Fibroblast of the aortic adventitia (primary cell): Measurements from ENCODE around the gene AURKAIP1. TPM values are rescaled to one million over a fixed set of nuclear protein-coding genes. Genes with fewer than 3 reads are reported as not detected.

Experiments
- DNase-seq: peaks from one replicate; pipeline ENCODE4 v3.0.0-alpha.2; 2010; ENCODE audit warnings: low read depth
- H3K4me3 ChIP-seq: 2 replicates; pipeline ENCODE4 v1.5.1; 2011; ENCODE audit warnings: low read depth, mild to moderate bottlenecking, control low read depth, low read length, moderate library complexity
- CTCF ChIP-seq: IDR thresholded peaks from 2 replicates; pipeline ENCODE4 v1.5.1; 2011; ENCODE audit warnings: mild to moderate bottlenecking, low read length, control low read depth, inconsistent platforms; ENCODE audit not compliant: insufficient read depth
- total RNA-seq: library from RNA; depleted of rRNA; stranded (reverse); fragments of >200 nt; gene quantifications from 2 replicates; pipeline ENCODE4 v1.2.3, GENCODE V29; 2012; ENCODE audit warnings: low replicate concordance

The AURKAIP1 gene
- total RNA-seq, 1 donor: 71.1 TPM

DNA sequence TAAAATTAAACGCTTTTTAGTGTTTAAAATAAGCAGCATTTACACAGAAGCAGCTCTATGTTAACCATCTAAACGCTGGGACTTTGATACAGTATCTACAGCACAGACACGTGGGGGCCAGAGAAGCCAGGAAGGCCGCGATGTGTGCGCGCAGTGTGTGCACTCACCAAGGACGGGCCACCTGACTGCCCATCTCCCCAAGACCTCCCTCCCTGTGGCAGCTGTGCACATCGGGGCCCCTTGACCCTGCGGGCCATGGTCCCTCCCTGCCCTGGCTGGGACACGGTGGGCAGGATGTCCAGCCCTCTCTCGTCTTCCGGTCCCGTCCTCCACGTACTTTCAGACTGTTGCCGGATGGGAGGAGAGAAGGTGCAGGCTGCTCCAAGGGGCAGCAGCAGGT lies 39.7 kb downstream of the AURKAIP1 start:
- H3K4me3 ChIP-seq: no peak overlapping the region
- TF ChIP-seq CTCF: no peak

DNA sequence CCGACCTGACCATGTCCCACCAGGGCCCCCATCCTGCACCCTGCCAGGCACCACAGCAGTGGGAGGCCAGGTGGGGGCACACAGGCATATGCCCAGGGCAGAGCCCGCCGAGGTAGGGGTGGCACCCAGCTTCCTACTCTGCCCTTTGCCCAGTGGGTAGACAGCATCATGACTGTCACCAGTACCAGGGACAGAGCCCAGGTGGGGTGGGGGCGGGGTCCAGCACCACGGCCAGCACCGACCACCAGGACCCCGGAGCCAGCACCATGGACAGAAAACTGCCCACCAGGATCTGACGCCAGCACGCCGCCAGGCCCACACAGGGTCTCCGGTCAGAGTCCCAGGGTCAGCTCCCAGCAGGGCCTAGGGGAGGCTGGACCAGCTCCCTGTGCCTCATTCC lies 40.2 kb downstream of the AURKAIP1 start:
- no peak for DNase-seq
- TF ChIP-seq CTCF: no peak

More for the DNA sequence above, 39.7 kb downstream of the AURKAIP1 start:
- no peak for DNase-seq

GRCh38 chr1:1333551-1334241 lies 41.3 kb downstream of the AURKAIP1 start:
- no peak for TF ChIP-seq CTCF
- no peak for DNase-seq
- H3K4me3 ChIP-seq: no peak overlapping the region

More for the DNA sequence above, 40.2 kb downstream of the AURKAIP1 start:
- no peak overlapping the region for H3K4me3 ChIP-seq

DNA sequence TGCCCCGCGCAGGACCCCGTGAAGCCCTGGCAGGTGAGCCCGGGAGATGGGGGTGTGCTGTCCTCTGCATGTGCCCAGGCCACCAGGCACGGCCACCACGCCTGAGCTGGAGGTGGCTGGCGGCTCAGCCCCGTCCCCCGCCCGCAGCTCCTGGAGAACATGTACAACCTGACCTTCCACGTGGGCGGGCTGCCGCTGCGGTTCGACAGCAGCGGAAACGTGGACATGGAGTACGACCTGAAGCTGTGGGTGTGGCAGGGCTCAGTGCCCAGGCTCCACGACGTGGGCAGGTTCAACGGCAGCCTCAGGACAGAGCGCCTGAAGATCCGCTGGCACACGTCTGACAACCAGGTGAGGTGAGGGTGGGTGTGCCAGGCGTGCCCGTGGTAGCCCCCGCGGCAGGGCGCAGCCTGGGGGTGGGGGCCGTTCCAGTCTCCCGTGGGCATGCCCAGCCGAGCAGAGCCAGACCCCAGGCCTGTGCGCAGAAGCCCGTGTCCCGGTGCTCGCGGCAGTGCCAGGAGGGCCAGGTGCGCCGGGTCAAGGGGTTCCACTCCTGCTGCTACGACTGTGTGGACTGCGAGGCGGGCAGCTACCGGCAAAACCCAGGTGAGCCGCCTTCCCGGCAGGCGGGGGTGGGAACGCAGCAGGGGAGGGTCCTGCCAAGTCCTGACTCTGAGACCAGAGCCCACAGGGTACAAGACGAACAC lies 42.1 kb downstream of the AURKAIP1 start:
- H3K4me3 ChIP-seq: no peak overlapping the region
- no peak for TF ChIP-seq CTCF
- no peak for DNase-seq

DNA sequence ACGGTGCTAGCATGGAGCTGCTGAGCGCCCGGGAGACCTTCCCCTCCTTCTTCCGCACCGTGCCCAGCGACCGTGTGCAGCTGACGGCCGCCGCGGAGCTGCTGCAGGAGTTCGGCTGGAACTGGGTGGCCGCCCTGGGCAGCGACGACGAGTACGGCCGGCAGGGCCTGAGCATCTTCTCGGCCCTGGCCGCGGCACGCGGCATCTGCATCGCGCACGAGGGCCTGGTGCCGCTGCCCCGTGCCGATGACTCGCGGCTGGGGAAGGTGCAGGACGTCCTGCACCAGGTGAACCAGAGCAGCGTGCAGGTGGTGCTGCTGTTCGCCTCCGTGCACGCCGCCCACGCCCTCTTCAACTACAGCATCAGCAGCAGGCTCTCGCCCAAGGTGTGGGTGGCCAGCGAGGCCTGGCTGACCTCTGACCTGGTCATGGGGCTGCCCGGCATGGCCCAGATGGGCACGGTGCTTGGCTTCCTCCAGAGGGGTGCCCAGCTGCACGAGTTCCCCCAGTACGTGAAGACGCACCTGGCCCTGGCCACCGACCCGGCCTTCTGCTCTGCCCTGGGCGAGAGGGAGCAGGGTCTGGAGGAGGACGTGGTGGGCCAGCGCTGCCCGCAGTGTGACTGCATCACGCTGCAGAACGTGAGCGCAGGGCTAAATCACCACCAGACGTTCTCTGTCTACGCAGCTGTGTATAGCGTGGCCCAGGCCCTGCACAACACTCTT lies 42.8 kb downstream of the AURKAIP1 start:
- DNase-seq: no peak
- H3K4me3 ChIP-seq: no peak overlapping the region
- no peak for TF ChIP-seq CTCF

DNA sequence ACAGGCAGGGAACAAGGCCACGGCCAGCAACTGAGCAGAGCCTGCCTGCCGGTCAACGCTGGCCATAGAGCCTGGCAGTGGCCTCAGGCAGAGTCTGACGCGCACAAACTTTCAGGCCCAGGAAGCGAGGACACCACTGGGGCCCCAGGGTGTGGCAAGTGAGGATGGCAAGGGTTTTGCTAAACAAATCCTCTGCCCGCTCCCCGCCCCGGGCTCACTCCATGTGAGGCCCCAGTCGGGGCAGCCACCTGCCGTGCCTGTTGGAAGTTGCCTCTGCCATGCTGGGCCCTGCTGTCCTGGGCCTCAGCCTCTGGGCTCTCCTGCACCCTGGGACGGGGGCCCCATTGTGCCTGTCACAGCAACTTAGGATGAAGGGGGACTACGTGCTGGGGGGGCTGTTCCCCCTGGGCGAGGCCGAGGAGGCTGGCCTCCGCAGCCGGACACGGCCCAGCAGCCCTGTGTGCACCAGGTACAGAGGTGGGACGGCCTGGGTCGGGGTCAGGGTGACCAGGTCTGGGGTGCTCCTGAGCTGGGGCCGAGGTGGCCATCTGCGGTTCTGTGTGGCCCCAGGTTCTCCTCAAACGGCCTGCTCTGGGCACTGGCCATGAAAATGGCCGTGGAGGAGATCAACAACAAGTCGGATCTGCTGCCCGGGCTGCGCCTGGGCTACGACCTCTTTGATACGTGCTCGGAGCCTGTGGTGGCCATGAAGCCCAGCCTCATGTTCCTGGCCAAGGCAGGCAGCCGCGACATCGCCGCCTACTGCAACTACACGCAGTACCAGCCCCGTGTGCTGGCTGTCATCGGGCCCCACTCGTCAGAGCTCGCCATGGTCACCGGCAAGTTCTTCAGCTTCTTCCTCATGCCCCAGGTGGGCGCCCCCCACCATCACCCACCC lies 43.7 kb downstream of the AURKAIP1 start, which contains the start of gene TAS1R3:
Gene TAS1R3 (plus strand): TSS at position 213 of the 898 bp plus-strand sequence. CDS start 66 bp downstream, at position 279.
- no peak for DNase-seq
- no peak for TF ChIP-seq CTCF
- no peak within 1 kb of the TSS for H3K4me3 ChIP-seq
